ENCODE data around the gene PPP1R13L.

PPP1R13L gene

GRCh38 chr19:45380107-45380506, 24.8 kb downstream of the PPP1R13L start:
- Histone ChIP-seq H3K36me3 (ENCODE audit: control insufficient read depth, insufficient read depth, low read length, severe bottlenecking) (no peaks in the 10 kb centered on the region), H3K9ac (ENCODE audit: low read length) (peak overlapping the region; percentile 11), H3K27me3 (replicated peaks; ENCODE audit: control insufficient read depth, insufficient read depth, low read length) (peaks cover 2% of the 10 kb centered on the region), H3K4me3 (ENCODE audit: low read length) (no peak overlapping the region), H3K9me3 (ENCODE audit: control insufficient read depth, low read length) (no peaks in the 10 kb centered on the region), H3K4me1 (ENCODE audit: control insufficient read depth, insufficient read depth, low read length) (peaks cover 17% of the 10 kb centered on the region)
- no peak for DNase-seq (ENCODE audit: low read depth)

GRCh38 chr19:45376045-45376724, 28.7 kb downstream of the PPP1R13L start:
- H3K4me3 ChIP-seq (ENCODE audit: low read length): no peak overlapping the region
- H3K9ac ChIP-seq (ENCODE audit: low read length): peak overlapping the region; percentile 70
- no peaks in the 10 kb centered on the region for H3K36me3 ChIP-seq (ENCODE audit: control insufficient read depth, insufficient read depth, low read length, severe bottlenecking)
- no peaks in the 10 kb centered on the region for H3K27me3 ChIP-seq (replicated peaks; ENCODE audit: control insufficient read depth, insufficient read depth, low read length)
- peaks cover 17% of the 10 kb centered on the region for H3K4me1 ChIP-seq (ENCODE audit: control insufficient read depth, insufficient read depth, low read length)
- DNase-seq (ENCODE audit: low read depth): peak; percentile 67
- H3K9me3 ChIP-seq (ENCODE audit: control insufficient read depth, low read length): no peaks in the 10 kb centered on the region

- Histone ChIP-seq H3K9me3 (ENCODE audit: control insufficient read depth, low read length) (no peaks in the 10 kb centered on the region), H3K9ac (ENCODE audit: low read length) (peak within 1 kb of the TSS; percentile 90), H3K4me1 (ENCODE audit: control insufficient read depth, insufficient read depth, low read length) (peaks cover 4% of the 10 kb centered on the region), H3K4me3 (ENCODE audit: low read length) (peak within 1 kb of the TSS; percentile 96), H3K27me3 (replicated peaks; ENCODE audit: control insufficient read depth, insufficient read depth, low read length) (no peaks in the 10 kb centered on the region), H3K36me3 (ENCODE audit: control insufficient read depth, insufficient read depth, low read length, severe bottlenecking) (no peaks in the 10 kb centered on the region)
- DNase-seq (ENCODE audit: low read depth): peak; percentile 100
Measured at GRCh38 chr19:45370410-45371204, 34.3 kb downstream of the PPP1R13L start, which contains the start of gene ERCC2. Gene ERCC2, minus strand, starts transcription at chr19:45370573. Its CDS starts 33 bp downstream, at chr19:45370540.

- H3K4me3 ChIP-seq (ENCODE audit: low read length): peak overlapping the region; percentile 96
- H3K36me3 ChIP-seq (ENCODE audit: control insufficient read depth, insufficient read depth, low read length, severe bottlenecking): no peaks in the 10 kb centered on the region
- peaks cover 4% of the 10 kb centered on the region for H3K4me1 ChIP-seq (ENCODE audit: control insufficient read depth, insufficient read depth, low read length)
- DNase-seq (ENCODE audit: low read depth): no peak
- no peaks in the 10 kb centered on the region for H3K9me3 ChIP-seq (ENCODE audit: control insufficient read depth, low read length)
- H3K27me3 ChIP-seq (replicated peaks; ENCODE audit: control insufficient read depth, insufficient read depth, low read length): no peaks in the 10 kb centered on the region
- no peak overlapping the region for H3K9ac ChIP-seq (ENCODE audit: low read length)
Measured at GRCh38 chr19:45368737-45369340, 36.0 kb downstream of the PPP1R13L start.

GRCh38 chr19:45368127-45368526, 36.7 kb downstream of the PPP1R13L start:
- no peak for DNase-seq (ENCODE audit: low read depth)
- H3K36me3 ChIP-seq (ENCODE audit: control insufficient read depth, insufficient read depth, low read length, severe bottlenecking): peaks cover under 1% of the 10 kb centered on the region

GRCh38 chr19:45364696-45365095, 40.2 kb downstream of the PPP1R13L start:
- Histone ChIP-seq H3K36me3 (ENCODE audit: control insufficient read depth, insufficient read depth, low read length, severe bottlenecking) (peaks cover 21% of the 10 kb centered on the region), H3K4me1 (ENCODE audit: control insufficient read depth, insufficient read depth, low read length) (no peaks in the 10 kb centered on the region), H3K9ac (ENCODE audit: low read length) (no peak overlapping the region), H3K27me3 (replicated peaks; ENCODE audit: control insufficient read depth, insufficient read depth, low read length) (no peaks in the 10 kb centered on the region), H3K9me3 (ENCODE audit: control insufficient read depth, low read length) (no peaks in the 10 kb centered on the region), H3K4me3 (ENCODE audit: low read length) (no peak overlapping the region)
- no peak for DNase-seq (ENCODE audit: low read depth)

More at GRCh38 chr19:45368127-45368526, 36.7 kb downstream of the PPP1R13L start:
- Histone ChIP-seq H3K9me3 (ENCODE audit: control insufficient read depth, low read length) (no peaks in the 10 kb centered on the region), H3K4me1 (ENCODE audit: control insufficient read depth, insufficient read depth, low read length) (peaks cover 4% of the 10 kb centered on the region), H3K4me3 (ENCODE audit: low read length) (no peak overlapping the region), H3K27me3 (replicated peaks; ENCODE audit: control insufficient read depth, insufficient read depth, low read length) (no peaks in the 10 kb centered on the region), H3K9ac (ENCODE audit: low read length) (no peak overlapping the region)

GRCh38 chr19:45363861-45364459, 40.9 kb downstream of the PPP1R13L start:
- no peak overlapping the region for H3K9ac ChIP-seq (ENCODE audit: low read length)
- no peaks in the 10 kb centered on the region for H3K4me1 ChIP-seq (ENCODE audit: control insufficient read depth, insufficient read depth, low read length)
- no peaks in the 10 kb centered on the region for H3K9me3 ChIP-seq (ENCODE audit: control insufficient read depth, low read length)
- no peak for DNase-seq (ENCODE audit: low read depth)
- H3K27me3 ChIP-seq (replicated peaks; ENCODE audit: control insufficient read depth, insufficient read depth, low read length): no peaks in the 10 kb centered on the region
- H3K4me3 ChIP-seq (ENCODE audit: low read length): no peak overlapping the region
- peaks cover 27% of the 10 kb centered on the region for H3K36me3 ChIP-seq (ENCODE audit: control insufficient read depth, insufficient read depth, low read length, severe bottlenecking)

GRCh38 chr19:45362291-45362690, 42.6 kb downstream of the PPP1R13L start:
- Histone ChIP-seq H3K27me3 (replicated peaks; ENCODE audit: control insufficient read depth, insufficient read depth, low read length) (no peaks in the 10 kb centered on the region), H3K4me3 (ENCODE audit: low read length) (no peak overlapping the region), H3K9me3 (ENCODE audit: control insufficient read depth, low read length) (no peaks in the 10 kb centered on the region), H3K4me1 (ENCODE audit: control insufficient read depth, insufficient read depth, low read length) (no peaks in the 10 kb centered on the region), H3K36me3 (ENCODE audit: control insufficient read depth, insufficient read depth, low read length, severe bottlenecking) (peaks cover 32% of the 10 kb centered on the region), H3K9ac (ENCODE audit: low read length) (no peak overlapping the region)
- no peak for DNase-seq (ENCODE audit: low read depth)

- H3K36me3 ChIP-seq (ENCODE audit: control insufficient read depth, insufficient read depth, low read length, severe bottlenecking): peaks cover 35% of the 10 kb centered on the region
- no peaks in the 10 kb centered on the region for H3K27me3 ChIP-seq (replicated peaks; ENCODE audit: control insufficient read depth, insufficient read depth, low read length)
- no peak overlapping the region for H3K9ac ChIP-seq (ENCODE audit: low read length)
- no peaks in the 10 kb centered on the region for H3K9me3 ChIP-seq (ENCODE audit: control insufficient read depth, low read length)
- no peaks in the 10 kb centered on the region for H3K4me1 ChIP-seq (ENCODE audit: control insufficient read depth, insufficient read depth, low read length)
- H3K4me3 ChIP-seq (ENCODE audit: low read length): no peak overlapping the region
- DNase-seq (ENCODE audit: low read depth): no peak
Measured at GRCh38 chr19:45361608-45362007, 43.3 kb downstream of the PPP1R13L start.

GRCh38 chr19:45358213-45358792, 46.6 kb downstream of the PPP1R13L start:
- Histone ChIP-seq H3K9me3 (ENCODE audit: control insufficient read depth, low read length) (no peaks in the 10 kb centered on the region), H3K4me3 (ENCODE audit: low read length) (no peak overlapping the region), H3K9ac (ENCODE audit: low read length) (no peak overlapping the region), H3K36me3 (ENCODE audit: control insufficient read depth, insufficient read depth, low read length, severe bottlenecking) (peaks cover 64% of the 10 kb centered on the region), H3K4me1 (ENCODE audit: control insufficient read depth, insufficient read depth, low read length) (no peaks in the 10 kb centered on the region), H3K27me3 (replicated peaks; ENCODE audit: control insufficient read depth, insufficient read depth, low read length) (no peaks in the 10 kb centered on the region)
- no peak for DNase-seq (ENCODE audit: low read depth)

GRCh38 chr19:45357445-45357783, 47.5 kb downstream of the PPP1R13L start:
- Histone ChIP-seq H3K36me3 (ENCODE audit: control insufficient read depth, insufficient read depth, low read length, severe bottlenecking) (peaks cover 65% of the 10 kb centered on the region), H3K9me3 (ENCODE audit: control insufficient read depth, low read length) (no peaks in the 10 kb centered on the region), H3K4me3 (ENCODE audit: low read length) (no peak overlapping the region), H3K4me1 (ENCODE audit: control insufficient read depth, insufficient read depth, low read length) (no peaks in the 10 kb centered on the region), H3K9ac (ENCODE audit: low read length) (no peak overlapping the region), H3K27me3 (replicated peaks; ENCODE audit: control insufficient read depth, insufficient read depth, low read length) (no peaks in the 10 kb centered on the region)
- DNase-seq (ENCODE audit: low read depth): no peak

Data from adipocyte (in vitro differentiated cells).